ENCODE measurements around the gene MGAM2.

The MGAM2 gene

GRCh38 chr7:142248166-142249160 lies 136.9 kb downstream of the MGAM2 start:
- Mint-ChIP-seq H3K36me3 (ENCODE audit: low read depth) (no peaks in the 10 kb centered on the region), H3K4me1 (ENCODE audit: low read depth) (no peaks in the 10 kb centered on the region), H3K27ac (no peak overlapping the region), H3K4me3 (no peak overlapping the region), H3K9me3 (no peaks in the 10 kb centered on the region), H3K27me3 (peaks cover 9% of the 10 kb centered on the region)

- Mint-ChIP-seq H3K27ac (no peak overlapping the region), H3K36me3 (ENCODE audit: low read depth) (no peaks in the 10 kb centered on the region), H3K4me1 (ENCODE audit: low read depth) (no peaks in the 10 kb centered on the region), H3K27me3 (peaks cover 9% of the 10 kb centered on the region), H3K9me3 (no peaks in the 10 kb centered on the region), H3K4me3 (no peak overlapping the region)
Measured at GRCh38 chr7:142249918-142250317, 138.4 kb downstream of the MGAM2 start.

- Mint-ChIP-seq H3K9me3 (no peaks in the 10 kb centered on the region), H3K4me1 (ENCODE audit: low read depth) (no peaks in the 10 kb centered on the region), H3K4me3 (no peak overlapping the region), H3K36me3 (ENCODE audit: low read depth) (no peaks in the 10 kb centered on the region), H3K27me3 (peaks cover 5% of the 10 kb centered on the region), H3K27ac (no peak overlapping the region)
Measured at GRCh38 chr7:142250705-142251104, 139.2 kb downstream of the MGAM2 start.

- no peaks in the 10 kb centered on the region for H3K4me1 Mint-ChIP-seq (ENCODE audit: low read depth)
- no peak within 1 kb of the TSS for H3K4me3 Mint-ChIP-seq
- H3K36me3 Mint-ChIP-seq (ENCODE audit: low read depth), result no peaks in the 10 kb centered on the region
- H3K9me3 Mint-ChIP-seq, result peaks cover 5% of the 10 kb centered on the region
- H3K27me3 Mint-ChIP-seq, result peaks cover 6% of the 10 kb centered on the region
- no peak within 1 kb of the TSS for H3K27ac Mint-ChIP-seq
Measured at GRCh38 chr7:142257958-142258357, 146.4 kb downstream of the MGAM2 start, which contains the start of gene PRSS58. Gene PRSS58, minus strand, starts transcription at chr7:142258058. Its CDS starts 351 bp downstream, at chr7:142257707.

GRCh38 chr7:142263598-142264380 lies 152.3 kb downstream of the MGAM2 start:
- H3K9me3 Mint-ChIP-seq, result peaks cover 5% of the 10 kb centered on the region
- H3K4me1 Mint-ChIP-seq (ENCODE audit: low read depth), result no peaks in the 10 kb centered on the region

More at GRCh38 chr7:142263598-142264380, 152.3 kb downstream of the MGAM2 start:
- Mint-ChIP-seq H3K36me3 (ENCODE audit: low read depth) (no peaks in the 10 kb centered on the region), H3K4me3 (no peak overlapping the region), H3K27ac (no peak overlapping the region), H3K27me3 (peaks cover 13% of the 10 kb centered on the region)

All from stimulated activated naive CD8-positive, alpha-beta T cell treated with anti-CD3 and anti-CD28 coated beads, Interleukin-15, Interleukin-2, amounts not matched to agents 100 ng/mL and 50 ng/mL, for 24 hours (primary cell).